ENCODE data around the gene DAAM2. TPM values are rescaled to one million over a fixed set of nuclear protein-coding genes. Genes with fewer than 3 reads are reported as not detected.

The DAAM2 gene
- total RNA-seq, 2 donors from 2014 or later, result 4.7 to 41.3 TPM

DNA sequence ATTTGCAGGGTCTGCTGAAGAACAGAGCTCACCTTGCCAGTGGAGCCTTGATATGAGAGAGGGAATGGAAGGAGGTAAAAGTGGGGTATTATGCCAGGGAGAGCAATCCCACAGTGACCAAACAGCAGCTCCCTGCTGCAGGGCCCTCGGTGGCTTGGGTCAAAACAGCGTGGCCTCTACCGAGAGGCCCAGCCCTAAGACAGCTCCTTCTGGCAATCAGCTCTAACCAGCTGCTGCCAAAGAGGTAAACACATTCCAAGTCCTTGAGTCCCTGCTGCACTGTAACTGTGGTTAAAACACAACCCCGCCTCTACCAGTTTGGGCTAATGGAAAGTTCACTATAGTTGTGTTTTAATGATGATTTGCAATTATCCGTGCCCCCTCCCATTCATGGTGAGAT lies 1.4 kb upstream of the DAAM2 start:
- TF ChIP-seq POLR2AphosphoS5 (IDR thresholded peaks at IDR 0.05), result no peak
- TF ChIP-seq, protein P1, sequence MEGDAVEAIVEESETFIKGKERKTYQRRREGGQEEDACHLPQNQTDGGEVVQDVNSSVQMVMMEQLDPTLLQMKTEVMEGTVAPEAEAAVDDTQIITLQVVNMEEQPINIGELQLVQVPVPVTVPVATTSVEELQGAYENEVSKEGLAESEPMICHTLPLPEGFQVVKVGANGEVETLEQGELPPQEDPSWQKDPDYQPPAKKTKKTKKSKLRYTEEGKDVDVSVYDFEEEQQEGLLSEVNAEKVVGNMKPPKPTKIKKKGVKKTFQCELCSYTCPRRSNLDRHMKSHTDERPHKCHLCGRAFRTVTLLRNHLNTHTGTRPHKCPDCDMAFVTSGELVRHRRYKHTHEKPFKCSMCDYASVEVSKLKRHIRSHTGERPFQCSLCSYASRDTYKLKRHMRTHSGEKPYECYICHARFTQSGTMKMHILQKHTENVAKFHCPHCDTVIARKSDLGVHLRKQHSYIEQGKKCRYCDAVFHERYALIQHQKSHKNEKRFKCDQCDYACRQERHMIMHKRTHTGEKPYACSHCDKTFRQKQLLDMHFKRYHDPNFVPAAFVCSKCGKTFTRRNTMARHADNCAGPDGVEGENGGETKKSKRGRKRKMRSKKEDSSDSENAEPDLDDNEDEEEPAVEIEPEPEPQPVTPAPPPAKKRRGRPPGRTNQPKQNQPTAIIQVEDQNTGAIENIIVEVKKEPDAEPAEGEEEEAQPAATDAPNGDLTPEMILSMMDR (IDR thresholded peaks at IDR 0.05), result no peak
- TF ChIP-seq POLR2A (IDR thresholded peaks at IDR 0.05), result no peak
- no peak for DNase-seq (ENCODE audit: low spot score)
- Histone ChIP-seq H3K4me3 (no peak overlapping the region), H3K36me3 (no peaks in the 10 kb centered on the region), H3K9me3 (no peaks in the 10 kb centered on the region), H3K27ac (no peak overlapping the region), H3K27me3 (replicated peaks; ENCODE audit: insufficient read depth) (no peaks in the 10 kb centered on the region), H3K4me1 (replicated peaks) (no peaks in the 10 kb centered on the region)
- intact Hi-C loops (cut with DNase I), result loop anchor here (10.0 kb wide), 1 partner anchor 66 kb away; the partner anchor contains the start of gene KIF6
- 67% methylated on average over 5 of the region's 5 CpGs for WGBS

DNA sequence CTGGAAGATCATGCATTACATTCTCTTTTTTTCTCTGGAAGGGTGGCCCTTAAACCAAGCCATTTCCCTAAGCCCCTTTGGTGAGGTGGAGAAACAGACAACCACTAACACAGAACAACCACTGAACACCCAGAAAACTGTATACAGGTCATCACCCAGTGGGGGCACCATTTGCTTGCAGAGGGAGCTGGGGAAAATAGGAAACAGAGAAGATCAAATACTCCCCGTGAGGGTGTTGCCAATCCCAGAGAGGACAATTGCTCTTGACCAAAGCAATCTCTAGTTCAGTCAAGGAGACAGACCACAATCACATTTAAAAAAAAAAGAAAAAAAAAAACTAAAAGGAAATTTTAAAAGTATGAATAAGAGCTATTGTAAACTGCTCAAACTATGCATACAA lies 865 bp upstream of the DAAM2 start:
- DNase-seq (ENCODE audit: low spot score), result no peak
- Histone ChIP-seq H3K4me1 (replicated peaks) (no peaks in the 10 kb centered on the region), H3K27me3 (replicated peaks; ENCODE audit: insufficient read depth) (no peaks in the 10 kb centered on the region), H3K9me3 (no peaks in the 10 kb centered on the region), H3K36me3 (no peaks in the 10 kb centered on the region), H3K4me3 (no peak overlapping the region), H3K27ac (no peak overlapping the region)
- TF ChIP-seq, protein P1 (IDR thresholded peaks at IDR 0.05), result no peak
- TF ChIP-seq POLR2AphosphoS5 (IDR thresholded peaks at IDR 0.05) (no peak), POLR2A (IDR thresholded peaks at IDR 0.05) (no peak)
- WGBS, result 31% methylated on average over 1 of the region's 1 CpG
- intact Hi-C loops (cut with DNase I), result loop anchor here (10.0 kb wide), 1 partner anchor 67 kb away; the partner anchor contains the start of gene KIF6

DNA sequence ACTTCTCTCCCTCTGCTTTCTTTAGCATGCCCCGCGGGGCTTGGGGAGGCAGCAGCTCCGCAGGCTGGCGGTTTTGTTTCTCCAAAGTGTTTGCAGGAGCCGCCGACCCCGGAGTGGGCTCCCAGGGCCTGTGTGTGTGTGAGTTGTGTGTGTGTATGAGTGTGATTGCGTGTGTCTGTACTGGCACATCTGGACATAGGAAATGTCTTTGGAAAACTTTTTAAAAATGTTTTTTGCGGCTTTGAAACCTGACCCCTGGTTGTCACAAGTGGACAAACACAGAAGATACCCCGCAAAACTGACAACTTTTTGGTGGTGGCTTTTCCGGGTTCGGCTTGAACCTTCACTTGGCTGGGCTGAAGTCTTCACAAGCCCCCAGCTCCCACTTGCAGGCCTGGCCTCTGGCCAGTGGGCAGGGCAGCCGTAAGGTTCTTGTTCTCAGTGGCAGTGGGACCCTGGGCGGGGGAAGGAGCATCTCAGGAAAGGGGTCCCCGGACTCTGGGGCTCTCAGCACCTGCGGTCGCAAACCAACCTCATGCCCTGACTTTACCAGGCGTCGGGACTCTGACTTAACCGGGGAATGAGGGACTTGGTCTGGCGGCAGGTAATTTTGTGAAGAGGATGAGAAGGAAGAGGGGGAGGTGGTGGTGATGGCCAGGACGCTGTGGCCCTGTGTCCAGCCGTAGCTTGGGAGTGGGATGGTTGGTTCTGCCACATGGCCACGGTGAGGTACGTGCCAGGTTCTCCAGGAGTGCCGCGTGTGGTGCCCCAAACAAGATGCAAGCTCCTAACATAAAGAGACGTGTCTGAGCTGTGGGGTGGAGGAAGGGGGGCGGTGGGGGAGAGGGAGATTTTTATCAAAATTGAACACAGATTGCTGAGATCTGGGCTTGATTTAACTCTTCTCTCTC lies 619 bp downstream of the DAAM2 start:
- no peak for DNase-seq (ENCODE audit: low spot score)
- Histone ChIP-seq H3K36me3 (no peaks in the 10 kb centered on the region), H3K27ac (peak overlapping the region; percentile 54 to 59), H3K27me3 (replicated peaks; ENCODE audit: insufficient read depth) (no peaks in the 10 kb centered on the region), H3K4me3 (peak overlapping the region; percentile 42 to 50), H3K9me3 (no peaks in the 10 kb centered on the region), H3K4me1 (replicated peaks) (no peaks in the 10 kb centered on the region)
- 4% methylated on average over 26 of the region's 29 CpGs for WGBS
- intact Hi-C loops (cut with DNase I), result loop anchor here (10.0 kb wide), 1 partner anchor 68 kb away; the partner anchor contains the start of gene KIF6
- TF ChIP-seq, protein P1 (IDR thresholded peaks at IDR 0.05), result no peak
- TF ChIP-seq POLR2AphosphoS5 (IDR thresholded peaks at IDR 0.05), result no peak
- TF ChIP-seq POLR2A (IDR thresholded peaks at IDR 0.05), result no peak

DNA sequence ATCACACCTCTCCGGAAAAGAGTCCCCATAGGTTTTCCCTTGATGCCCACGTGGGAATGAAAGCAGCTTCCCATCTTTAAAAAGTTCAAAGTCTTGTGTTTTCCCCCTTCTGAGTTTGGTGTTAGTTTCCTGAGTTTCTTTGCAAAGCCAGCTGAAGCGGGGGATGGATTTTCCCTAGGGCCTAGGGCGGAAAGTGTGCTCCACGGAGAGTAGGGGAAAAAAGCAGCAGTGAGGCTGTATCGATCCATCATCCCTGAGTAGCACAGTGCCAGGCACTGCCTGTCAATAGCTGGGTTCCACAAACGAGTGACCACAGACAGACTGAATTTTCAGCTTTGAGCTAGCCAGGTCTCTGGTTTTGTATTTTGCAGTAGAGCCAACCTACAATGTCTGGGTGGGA lies 1.3 kb downstream of the DAAM2 start:
- Histone ChIP-seq H3K9me3 (no peaks in the 10 kb centered on the region), H3K27me3 (replicated peaks; ENCODE audit: insufficient read depth) (no peaks in the 10 kb centered on the region), H3K36me3 (no peaks in the 10 kb centered on the region), H3K4me1 (replicated peaks) (no peaks in the 10 kb centered on the region), H3K4me3 (peak overlapping the region; percentile 42 to 50), H3K27ac (peak overlapping the region; percentile 54 to 59)
- TF ChIP-seq POLR2A (IDR thresholded peaks at IDR 0.05) (no peak), POLR2AphosphoS5 (IDR thresholded peaks at IDR 0.05) (no peak)
- TF ChIP-seq, protein P1 (IDR thresholded peaks at IDR 0.05), result no peak
- 40% methylated on average over 7 of the region's 7 CpGs for WGBS
- intact Hi-C loops (cut with DNase I), result loop anchor here (10.0 kb wide), 1 partner anchor 69 kb away; the partner anchor contains the start of gene KIF6
- no peak for DNase-seq (ENCODE audit: low spot score)

Data from prostate gland (tissue), 2 donors.